HepG2 (cell line): ENCODE measurements around the gene ADAMTS17. TPM values are rescaled to one million over a fixed set of nuclear protein-coding genes. Genes with fewer than 3 reads are reported as not detected.

ENCODE experiments used
- ATAC-seq: fragments of 200-7000 bp; cut with Tn5 transposase; 3 replicates; pipeline ENCODE4 v1.9.1; 2020; ENCODE audit warnings: mild to moderate bottlenecking, moderate library complexity
- BruUV-seq: library from RNA; stranded (reverse); fragments of 400-500 nt; replicated peaks from 2 replicates; lab custom pipeline; 2021; lab: Mats Ljungman, UMichigan
- CTCF ChIA-PET: fragments of 300-600 bp; formaldehyde crosslinking; extraction: SDS; loops from one replicate; lab custom pipeline; 2021; ENCODE audit warnings: low total read pairs, inconsistent platforms, low intra/inter-chr PET ratio; lab: Yijun Ruan, JAX
- POLR2A ChIA-PET: fragments of 350-600 bp; sonication (Branson Sonifier 250); formaldehyde crosslinking; loops from one replicate; lab custom pipeline; 2020; ENCODE audit warnings: antibody characterized with exemption, inconsistent platforms; lab: Yijun Ruan, JAX
- DNase-seq: peaks from one replicate; pipeline ENCODE4 v3.0.0-alpha.2; 2015; ENCODE audit warnings: low spot score
- FAIRE-seq: peaks from 3 replicates; lab custom pipeline; 2011; peaks lifted over from hg19 to GRCh38; lab: Jason Lieb, UNC
- H2AFZ ChIP-seq: one replicate; pipeline ENCODE4 v1.6.1; 2011; ENCODE audit warnings: low read length, inconsistent platforms
- H3K27ac ChIP-seq: fragments of 300-600 bp; 3 replicates; pipeline ENCODE4 v1.8.0; 2011; ENCODE audit warnings: mixed run types, mild to moderate bottlenecking, mixed read lengths, low read length, inconsistent platforms; ENCODE audit not compliant: insufficient read depth; ENCODE audit errors: extremely low read length
- H3K27me3 ChIP-seq, 2 experiments: fragments of 200-600 bp in 1 of 2; 2 replicates in 1 of 2; 3 replicates in 1 of 2; pipeline versions ENCODE4 v1.6.0 to v1.8.0; 2011; ENCODE audit warnings: low read length in 2 of 2, mild to moderate bottlenecking in 2 of 2, moderate library complexity in 2 of 2, inconsistent platforms in 1 of 2; ENCODE audit not compliant: insufficient read depth in 2 of 2, control insufficient read depth in 1 of 2
- H3K36me3 ChIP-seq, 2 experiments: fragments of 200-600 bp in 1 of 2; replicated peaks in 1 of 2; 2 replicates in 1 of 2; 3 replicates in 1 of 2; pipeline versions ENCODE4 v1.5.1 to v1.8.0; 2011; ENCODE audit warnings: low read length in 2 of 2, inconsistent platforms in 1 of 2; ENCODE audit not compliant: insufficient read depth in 2 of 2, control insufficient read depth in 1 of 2
- H3K4me1 ChIP-seq: 2 replicates; pipeline ENCODE4 v1.5.1; 2012; ENCODE audit warnings: low read length, inconsistent platforms; ENCODE audit not compliant: insufficient read depth
- H3K4me2 ChIP-seq: 2 replicates; pipeline ENCODE4 v1.6.0; 2011; ENCODE audit warnings: low read depth, low read length, inconsistent platforms
- H3K4me3 ChIP-seq, 3 experiments: fragments of 200-600 bp in 1 of 3; sonication (generic), shearing (Covaris generic) in 1 of 3; replicated peaks in 1 of 3; 2 replicates each; pipeline ENCODE4 v1.5.1; 2011 to 2016; ENCODE audit warnings: low read length in 3 of 3, inconsistent platforms in 2 of 3, low read depth in 2 of 3, mild to moderate bottlenecking in 2 of 3, control low read depth in 1 of 3, mixed read lengths in 1 of 3; ENCODE audit not compliant: insufficient read depth in 1 of 3
- H3K79me2 ChIP-seq: one replicate; pipeline ENCODE4 v1.6.1; 2011; ENCODE audit warnings: low read length, inconsistent platforms; ENCODE audit not compliant: insufficient read depth
- H3K9ac ChIP-seq: 2 replicates; pipeline ENCODE4 v1.6.0; 2011; ENCODE audit warnings: mild to moderate bottlenecking, low read depth, low read length, inconsistent platforms; ENCODE audit not compliant: insufficient read depth
- H3K9me3 ChIP-seq: 2 replicates; pipeline ENCODE4 v1.5.1; 2012; ENCODE audit warnings: mild to moderate bottlenecking, low read length
- H4K20me1 ChIP-seq: 2 replicates; pipeline ENCODE4 v1.6.0; 2011; ENCODE audit warnings: inconsistent platforms, mild to moderate bottlenecking, low read length, moderate library complexity; ENCODE audit not compliant: insufficient read depth
- ATF2 ChIP-seq: sonication (generic); formaldehyde crosslinking; IDR thresholded peaks from 2 replicates; pipeline ENCODE4 v1.4.0; 2020; ENCODE audit warnings: missing genetic modification reagents
- GPN1 ChIP-seq: sonication (generic); formaldehyde crosslinking; IDR thresholded peaks from 2 replicates; pipeline ENCODE4 v1.5.1; 2020; ENCODE audit warnings: missing genetic modification reagents, borderline replicate concordance
- HNRNPL ChIP-seq: fragments of 200-400 bp; formaldehyde crosslinking; IDR thresholded peaks from 2 replicates; pipeline ENCODE4 v1.6.1; 2017; ENCODE audit warnings: mild to moderate bottlenecking, low read depth, low read length
- JUND ChIP-seq: sonication (generic); formaldehyde crosslinking; IDR thresholded peaks from 2 replicates; pipeline ENCODE4 v1.8.0; 2022; ENCODE audit warnings: mild to moderate bottlenecking, missing genetic modification reagents
- KDM6A ChIP-seq: IDR thresholded peaks from 2 replicates; pipeline ENCODE4 v1.6.1; 2016; ENCODE audit warnings: low read depth
- NCOA1 ChIP-seq: sonication (generic); formaldehyde crosslinking; IDR thresholded peaks from 2 replicates; pipeline ENCODE4 v1.9.0; 2021; ENCODE audit warnings: missing genetic modification reagents
- RNF219 ChIP-seq: sonication (generic); formaldehyde crosslinking; IDR thresholded peaks from 2 replicates; pipeline ENCODE4 v1.5.0; 2020; ENCODE audit warnings: mild to moderate bottlenecking, missing genetic modification reagents
- TFDP2 ChIP-seq: sonication (generic); formaldehyde crosslinking; IDR thresholded peaks from 2 replicates; pipeline ENCODE4 v1.4.0; 2020; ENCODE audit warnings: missing genetic modification reagents
- USF2 ChIP-seq, 2 experiments: sonication (generic) in 1 of 2; formaldehyde crosslinking in 1 of 2; IDR thresholded peaks; 2 replicates each; pipeline versions ENCODE4 v1.5.1 to v1.6.1; 2011 to 2020; ENCODE audit warnings: borderline replicate concordance in 1 of 2, low read depth in 1 of 2, low read length in 1 of 2, mild to moderate bottlenecking in 1 of 2, missing genetic modification reagents in 1 of 2, moderate library complexity in 1 of 2
- ZNF234 ChIP-seq: sonication (generic); formaldehyde crosslinking; conservative IDR thresholded peaks from 2 replicates; pipeline ENCODE4 v1.5.1; 2020; ENCODE audit warnings: mild to moderate bottlenecking, missing genetic modification reagents
- ZNF557 ChIP-seq: sonication (generic); formaldehyde crosslinking; IDR thresholded peaks from 2 replicates; pipeline ENCODE4 v1.4.0; 2020; ENCODE audit warnings: missing genetic modification reagents
- ZZZ3 ChIP-seq: sonication (generic); formaldehyde crosslinking; IDR thresholded peaks from 2 replicates; pipeline ENCODE4 v1.4.0; 2020; ENCODE audit warnings: missing genetic modification reagents, mild to moderate bottlenecking, borderline replicate concordance
- WGBS: methylation state at CpG from one replicate; pipeline ENCODE4 v1.1.6; 2017; ENCODE audit warnings: low lambda C conversion rate; 5-methylcytosine and 5-hydroxymethylcytosine counted together
- in situ Hi-C: cut with HindIII; loops from 2 replicates; pipeline ENCODE4 v1.10.0; 2017; ENCODE audit warnings: low pct_unique_long_range_greater_than_20kb; ENCODE audit not compliant: extremely low pct_ligation_motif_present
- intact Hi-C: fragments of 100-400 bp; cut with micrococcal nuclease; formaldehyde crosslinking; loops from one replicate; pipeline ENCODE4 v1.10.0; 2022; ENCODE audit not compliant: unreplicated experiment
- polyA plus RNA-seq, 8 experiments: library from polyadenylated mRNA; depleted of rRNA in 3 of 8; stranded (reverse) in 7 of 8; unstranded in 1 of 8; fragments of >200 nt; fragmentation: Illumina TruSeq in 4 of 8; extraction: Trizol in 4 of 8; gene quantifications; 2 replicates each; pipeline versions ENCODE4 v1.2.1 to v1.2.3, GENCODE V29; 2011 to 2016; ENCODE audit warnings: low read depth in 4 of 8, missing spikeins in 1 of 8, mixed read lengths in 1 of 8; ENCODE audit not compliant: insufficient read depth in 1 of 8
- total RNA-seq, 5 experiments: library from RNA; depleted of rRNA; stranded (reverse); fragments of >200 nt; fragmentation: Illumina TruSeq; extraction: Trizol; gene quantifications; 2 replicates each; pipeline ENCODE4 v1.2.3, GENCODE V29; 2016; ENCODE audit warnings: low read depth in 1 of 5

The ADAMTS17 gene
- total and polyA plus RNA-seq, 2 of the 13 experiments (the other 11 are each of a cell fraction or from before 2014, with no cell fraction given) = 0.02 to 0.04 TPM

DNA sequence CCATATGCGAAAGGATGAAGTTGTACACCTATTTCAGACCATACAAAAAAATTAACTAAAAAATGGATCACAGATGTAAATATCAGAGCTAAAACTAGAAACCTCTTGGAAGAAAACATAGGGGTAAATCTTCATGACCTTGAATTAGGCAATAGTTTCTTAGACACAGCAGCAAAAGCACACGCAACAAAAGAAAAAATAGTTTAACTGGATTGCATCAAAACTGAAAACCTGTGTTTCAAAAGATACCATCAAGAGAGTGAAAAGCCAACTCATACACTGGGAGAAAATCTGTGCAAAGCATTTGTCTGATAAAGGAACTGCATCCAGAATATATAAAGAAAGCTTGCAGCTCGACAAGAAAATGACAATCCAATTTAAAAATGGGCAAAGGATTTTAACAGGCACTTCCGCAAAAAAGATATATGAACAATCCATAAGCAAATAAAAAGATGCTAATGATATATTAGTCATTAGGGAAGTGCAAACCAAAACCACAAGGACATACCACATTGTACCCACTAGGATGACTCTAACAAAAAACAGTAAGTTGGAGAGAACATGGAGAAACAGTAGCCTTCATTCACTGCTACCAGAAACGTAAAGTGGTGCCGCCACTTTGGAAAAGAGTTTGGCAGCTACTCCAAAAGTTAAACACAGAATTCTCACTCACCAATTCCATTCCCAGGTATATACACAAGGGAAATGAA, 263.1 kb downstream of the ADAMTS17 start (continued):
- no peak for TF ChIP-seq GPN1 (CRISPR knock-in tag)
- no peak for TF ChIP-seq USF2 (IDR thresholded peaks at IDR 0.05; ENCODE audit: low read depth, low read length)
- no peak for TF ChIP-seq USF2 (CRISPR knock-in tag; IDR thresholded peaks at IDR 0.05; ENCODE audit: borderline replicate concordance)
- no peak for TF ChIP-seq ZZZ3
- TF ChIP-seq HNRNPL = no peak

- no TSS peak for BruUV-seq
- DNase-seq (no peak), FAIRE-seq (no peak), ATAC-seq (no peak)
- H3K9me3 ChIP-seq = no peaks in the 10 kb centered on the region
- CTCF ChIA-PET = no interaction called here
- H3K36me3 ChIP-seq = no peaks in the 10 kb centered on the region
- H3K9ac ChIP-seq = no peak overlapping the region
- H3K4me1 ChIP-seq = no peaks in the 10 kb centered on the region
- H4K20me1 ChIP-seq = no peaks in the 10 kb centered on the region
- no peak overlapping the region for H3K4me2 ChIP-seq
- no peak overlapping the region for H3K27ac ChIP-seq
- in situ Hi-C loops = no loop called here
- no peaks in the 10 kb centered on the region for H3K27me3 ChIP-seq
- no peaks in the 10 kb centered on the region for H3K79me2 ChIP-seq
- H3K4me3 ChIP-seq = no peak overlapping the region
- H2AFZ ChIP-seq = no peak overlapping the region
- TF ChIP-seq ZNF557 (CRISPR knock-in tag) = no peak
- TF ChIP-seq RNF219 (CRISPR knock-in tag) = no peak
- no peak for TF ChIP-seq KDM6A (CRISPR knock-in tag)
- no peak for TF ChIP-seq JUND (CRISPR knock-in tag)
- TF ChIP-seq ATF2 (CRISPR knock-in tag) = no peak
- no peak for TF ChIP-seq ZNF234
- no peak for TF ChIP-seq TFDP2
- TF ChIP-seq NCOA1 (CRISPR knock-in tag) = no peak
- TF ChIP-seq, all 625 proteins: peak for 0
- 44% methylated on average over 1 of the region's 1 CpG for WGBS
- POLR2A ChIA-PET = no interaction called here
- intact Hi-C loops = no loop called here
Measured at GRCh38 chr15:100075229-100075628, 266.5 kb downstream of the ADAMTS17 start.
